H1 (cell line): Measurements from ENCODE around the gene MICALL2. TPM values are rescaled to one million over a fixed set of nuclear protein-coding genes. Genes with fewer than 3 reads are reported as not detected.

Source experiments
- CTCF ChIA-PET: fragments of 300-600 bp; sonication (Branson Sonifier 250); formaldehyde crosslinking; loops from one replicate; lab custom pipeline; 2021; ENCODE audit not compliant: partially characterized antibody; lab: Charles Lee
- POLR2A ChIA-PET: fragments of 300-600 bp; sonication (Branson Sonifier 250); formaldehyde crosslinking; loops from one replicate; lab custom pipeline; 2021; ENCODE audit warnings: inconsistent platforms; ENCODE audit not compliant: partially characterized antibody; lab: Charles Lee
- DNase-seq, 2 experiments: peaks; one replicate each; pipeline versions ENCODE4 v3.0.0 to v3.0.0-alpha.2; 2010 to 2022; ENCODE audit warnings: low spot score in 2 of 2, low read depth in 1 of 2, mixed read lengths in 1 of 2
- FAIRE-seq: peaks from 2 replicates; lab custom pipeline; 2011; peaks lifted over from hg19 to GRCh38; lab: Jason Lieb, UNC
- H2AFZ ChIP-seq: 2 replicates; pipeline ENCODE4 v1.8.1; 2012; ENCODE audit warnings: low read length, inconsistent platforms
- H2AK5ac ChIP-seq: 2 replicates; pipeline ENCODE4 v1.6.1; 2013; ENCODE audit warnings: low read depth, low read length
- H2BK120ac ChIP-seq: replicated peaks from 2 replicates; pipeline ENCODE3; 2013; ENCODE audit warnings: low read depth, low read length, inconsistent platforms
- H2BK12ac ChIP-seq: 2 replicates; pipeline ENCODE4 v1.6.1; 2013; ENCODE audit warnings: low read depth, low read length
- H2BK15ac ChIP-seq: 2 replicates; pipeline ENCODE4 v1.6.1; 2013; ENCODE audit warnings: low read length
- H2BK20ac ChIP-seq: 2 replicates; pipeline ENCODE4 v1.6.1; 2013; ENCODE audit warnings: low read length
- H2BK5ac ChIP-seq: 2 replicates; pipeline ENCODE4 v1.6.1; 2013; ENCODE audit warnings: low read depth, low read length
- H3K14ac ChIP-seq: 2 replicates; pipeline ENCODE4 v1.6.1; 2013; ENCODE audit warnings: inconsistent platforms; ENCODE audit not compliant: insufficient read length
- H3K18ac ChIP-seq: 2 replicates; pipeline ENCODE4 v1.6.1; 2013; ENCODE audit warnings: low read length; ENCODE audit errors: extremely low read depth
- H3K23ac ChIP-seq: 2 replicates; pipeline ENCODE4 v1.6.1; 2013; ENCODE audit warnings: inconsistent platforms; ENCODE audit not compliant: insufficient read length
- H3K23me2 ChIP-seq: 2 replicates; pipeline ENCODE4 v1.6.1; 2013; ENCODE audit warnings: low read depth, low read length
- H3K27ac ChIP-seq: 2 replicates; pipeline ENCODE4 v1.6.1; 2011; ENCODE audit warnings: low read depth, low read length, inconsistent platforms
- H3K27me3 ChIP-seq, 4 experiments: replicated peaks in 1 of 4; 1 replicate in 1 of 4; 2 replicates in 3 of 4; pipeline versions ENCODE4 v1.6.1 to v1.8.1; 2011 to 2013; ENCODE audit warnings: low read length in 3 of 4, mild to moderate bottlenecking in 3 of 4, inconsistent platforms in 2 of 4, mixed read lengths in 2 of 4, moderate library complexity in 1 of 4; ENCODE audit not compliant: control insufficient read depth in 3 of 4, insufficient read depth in 3 of 4; ENCODE audit errors: extremely low read depth in 1 of 4
- H3K36me3 ChIP-seq, 4 experiments: 2 replicates each; pipeline versions ENCODE4 v1.6.1 to v1.8.1; 2011 to 2013; ENCODE audit warnings: mild to moderate bottlenecking in 4 of 4, low read length in 3 of 4, moderate library complexity in 2 of 4, control low read depth in 1 of 4, inconsistent platforms in 1 of 4; ENCODE audit not compliant: insufficient read depth in 4 of 4, control insufficient read depth in 2 of 4
- H3K4ac ChIP-seq: replicated peaks from 2 replicates; pipeline ENCODE3; 2013; ENCODE audit warnings: low read length, low read depth, mixed read lengths, inconsistent platforms; ENCODE audit not compliant: insufficient read length
- H3K4me1 ChIP-seq, 4 experiments: replicated peaks in 1 of 4; 1 replicate in 1 of 4; 2 replicates in 3 of 4; pipeline versions ENCODE4 v1.6.1 to v1.8.1; 2011 to 2013; ENCODE audit warnings: low read length in 3 of 4, inconsistent platforms in 2 of 4, mixed read lengths in 1 of 4; ENCODE audit not compliant: insufficient read depth in 4 of 4, control insufficient read depth in 3 of 4
- H3K4me2 ChIP-seq, 2 experiments: 2 replicates each; pipeline versions ENCODE4 v1.6.1 to v1.8.1; 2011 to 2013; ENCODE audit warnings: low read depth in 2 of 2, low read length in 2 of 2, control low read depth in 1 of 2, inconsistent platforms in 1 of 2, mild to moderate bottlenecking in 1 of 2; ENCODE audit not compliant: insufficient read depth in 1 of 2
- H3K4me3 ChIP-seq, 4 experiments: fragments of 200-600, 300-600 bp in 1 of 4; sonication (generic), shearing (Covaris generic), sonication (Bioruptor Twin) in 1 of 4; 2 replicates each; pipeline versions ENCODE4 v1.5.1 to v1.8.1; 2011 to 2016; ENCODE audit warnings: low read length in 4 of 4, low read depth in 3 of 4, control low read depth in 2 of 4, inconsistent platforms in 2 of 4, mild to moderate bottlenecking in 2 of 4, mixed read lengths in 1 of 4, moderate library complexity in 1 of 4; ENCODE audit not compliant: insufficient read depth in 2 of 4; ENCODE audit errors: extremely low read depth in 1 of 4
- H3K56ac ChIP-seq: replicated peaks from 2 replicates; pipeline ENCODE3; 2013; ENCODE audit warnings: low read depth, mild to moderate bottlenecking, mixed read lengths, low read length, inconsistent platforms; ENCODE audit not compliant: insufficient read length
- H3K79me1 ChIP-seq: 2 replicates; pipeline ENCODE4 v1.6.1; 2013; ENCODE audit warnings: low read depth, low read length, control low read depth
- H3K79me2 ChIP-seq, 2 experiments: 2 replicates each; pipeline versions ENCODE4 v1.6.1 to v1.8.1; 2012 to 2013; ENCODE audit warnings: low read length in 2 of 2, mild to moderate bottlenecking in 2 of 2, inconsistent platforms in 1 of 2; ENCODE audit not compliant: insufficient read depth in 2 of 2, control insufficient read depth in 1 of 2
- H3K9ac ChIP-seq, 4 experiments: replicated peaks in 1 of 4; 1 replicate in 1 of 4; 2 replicates in 3 of 4; pipeline versions ENCODE4 v1.6.1 to v1.8.1; 2011 to 2013; ENCODE audit warnings: low read depth in 3 of 4, low read length in 3 of 4, control low read depth in 2 of 4, mild to moderate bottlenecking in 2 of 4, moderate library complexity in 2 of 4, inconsistent platforms in 1 of 4; ENCODE audit errors: extremely low read depth in 1 of 4
- H3K9me3 ChIP-seq, 2 experiments: 2 replicates each; pipeline versions ENCODE4 v1.6.1 to v1.8.1; 2012 to 2013; ENCODE audit warnings: mild to moderate bottlenecking in 2 of 2, moderate library complexity in 2 of 2, control low read depth in 1 of 2, inconsistent platforms in 1 of 2, low read depth in 1 of 2, low read length in 1 of 2, mixed read lengths in 1 of 2; ENCODE audit not compliant: insufficient read depth in 2 of 2
- H4K20me1 ChIP-seq, 2 experiments: replicated peaks in 1 of 2; 2 replicates each; pipeline versions ENCODE3 to v1.8.1; 2011 to 2013; ENCODE audit warnings: inconsistent platforms in 2 of 2, low read length in 2 of 2, mild to moderate bottlenecking in 1 of 2; ENCODE audit not compliant: insufficient read depth in 2 of 2, control insufficient read depth in 1 of 2
- H4K5ac ChIP-seq: 2 replicates; pipeline ENCODE4 v1.6.1; 2013; ENCODE audit warnings: low read length, low read depth, mixed read lengths, inconsistent platforms; ENCODE audit not compliant: insufficient read length
- H4K8ac ChIP-seq: 2 replicates; pipeline ENCODE4 v1.8.0; 2013; ENCODE audit warnings: mild to moderate bottlenecking, moderate library complexity, low read length, inconsistent platforms; ENCODE audit not compliant: insufficient read depth; ENCODE audit errors: extremely low read depth
- H4K91ac ChIP-seq: replicated peaks from 2 replicates; pipeline ENCODE3; 2013; ENCODE audit warnings: low read length, mixed read lengths, inconsistent platforms; ENCODE audit not compliant: insufficient read length
- JUN ChIP-seq: IDR thresholded peaks from 2 replicates; pipeline ENCODE4 v1.6.1; 2011; ENCODE audit warnings: low read depth, mild to moderate bottlenecking, improper control_type of control experiment, low read length
- JUND ChIP-seq: IDR thresholded peaks from 2 replicates; pipeline ENCODE4 v1.6.1; 2011; ENCODE audit warnings: mild to moderate bottlenecking, improper control_type of control experiment, low read length
- SIN3A ChIP-seq, 2 experiments: IDR thresholded peaks in 1 of 2; conservative IDR thresholded peaks in 1 of 2; 2 replicates each; pipeline ENCODE4 v1.6.1; 2011 to 2012; ENCODE audit warnings: low read length in 2 of 2, improper control_type of control experiment in 1 of 2, low read depth in 1 of 2, mild to moderate bottlenecking in 1 of 2
- TEAD4 ChIP-seq: IDR thresholded peaks from 2 replicates; pipeline ENCODE4 v1.6.1; 2012; ENCODE audit warnings: low read depth, low read length, inconsistent platforms, mixed read lengths
- WGBS, 2 experiments: shearing (Covaris generic) in 1 of 2; methylation state at CpG; one replicate each; pipeline versions ENCODE4 v1.1.6 to v1.1.7; 2013 to 2015; ENCODE audit warnings: low lambda C conversion rate in 2 of 2, mixed read lengths in 2 of 2, inconsistent platforms in 1 of 2, low coverage in 1 of 2, missing lambda C conversion rate in 1 of 2; ENCODE audit not compliant: insufficient replicate concordance in 2 of 2, insufficient coverage in 1 of 2, insufficient read length in 1 of 2; ENCODE audit errors: extremely low coverage in 1 of 2, missing lambda C conversion rate in 1 of 2; 5-methylcytosine and 5-hydroxymethylcytosine counted together
- polyA plus RNA-seq, 7 experiments: library from polyadenylated mRNA; depleted of rRNA in 3 of 7; stranded (reverse) in 5 of 7; unstranded in 2 of 7; fragments of >200 nt in 5 of 7; fragments of 200-250 nt in 2 of 7; gene quantifications; 1 replicate in 5 of 7; 2 replicates in 1 of 7; 4 replicates in 1 of 7; pipeline versions ENCODE4 v1.2.1 to v1.2.3, GENCODE V29; 2011 to 2013; ENCODE audit warnings: missing spikeins in 2 of 7, mixed read lengths in 2 of 7
- total RNA-seq: library from RNA; stranded (reverse); fragmentation: NEBNext Ultra II Directional; extraction: Animal tissue kit (Norgen Biotek cat#: 25700); gene quantifications from 2 replicates; pipeline ENCODE4 v1.2.1, GENCODE V29; 2021

MICALL2 gene
- total and polyA plus RNA-seq, 2 of the 8 experiments (the other 6 are each of a cell fraction or from before 2014, with no cell fraction given): 5.3 to 8.5 TPM

DNA sequence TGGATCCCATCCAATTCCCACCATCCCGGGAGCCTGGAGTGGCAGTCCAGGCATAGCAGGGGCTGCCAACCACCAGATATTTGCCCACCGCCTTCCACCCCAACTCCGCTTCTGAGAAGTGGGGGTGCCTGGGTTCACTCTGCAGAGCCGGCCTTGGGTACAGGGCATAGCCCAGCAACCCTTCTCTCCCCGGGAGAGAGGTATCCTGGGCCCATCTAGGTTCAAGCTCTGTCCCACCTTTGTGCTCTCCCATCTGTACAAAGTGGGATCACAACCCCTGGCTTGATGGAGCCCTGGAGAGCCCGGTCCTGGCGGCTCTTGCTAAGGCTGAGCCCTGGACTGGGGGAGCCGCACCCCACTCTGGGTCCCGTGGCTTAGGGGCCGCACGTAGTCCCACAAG, 12.2 kb downstream of the MICALL2 start:
- Histone ChIP-seq H4K20me1 (peaks cover 0 to 1% of the 10 kb centered on the region in 2 experiments), H4K5ac (no peak overlapping the region), H3K79me1 (no peaks in the 10 kb centered on the region), H3K18ac (no peak overlapping the region), H2AFZ (no peak overlapping the region), H2BK20ac (no peak overlapping the region), H2BK15ac (no peak overlapping the region), H2BK120ac (no peak overlapping the region), H2BK12ac (no peak overlapping the region), H4K8ac (no peak overlapping the region), H3K27ac (no peak overlapping the region), H3K79me2 (no peaks in the 10 kb centered on the region), H3K4me1 (no peaks in the 10 kb centered on the region; a peak in 1 of 7 replicates), H3K9me3 (no peaks in the 10 kb centered on the region), H3K27me3 (no peaks in the 10 kb centered on the region), H4K91ac (no peak overlapping the region), H2AK5ac (no peak overlapping the region), H3K14ac (no peak overlapping the region), H3K56ac (no peak overlapping the region), H3K4me2 (no peak overlapping the region), H3K4me3 (no peak overlapping the region), H3K36me3 (no peaks in the 10 kb centered on the region), H3K9ac (no peak overlapping the region), H3K4ac (no peak overlapping the region), H3K23ac (no peak overlapping the region), H2BK5ac (no peak overlapping the region), H3K23me2 (no peaks in the 10 kb centered on the region)
- ChIA-PET CTCF (interaction anchor here (1.5 to 4.9 kb wide), 4 partner anchors 11 to 27 kb away, joined by 3 to 24 read pairs (median 6); no protein-coding TSS in a partner anchor), POLR2A (no interaction called here)
- FAIRE-seq (no peak), DNase-seq (no peak)
- TF ChIP-seq JUN (no peak), TEAD4 (no peak), JUND (no peak), SIN3A (conservative IDR thresholded peaks at IDR 0.05 in 1 of 2, IDR thresholded peaks at IDR 0.05 in 1 of 2; ENCODE audit: low read depth in 1 of 2, low read length in 2 of 2) (no peak)
- WGBS, 2 experiments: 90% methylated on average over 11 of the region's 11 CpGs; no CpG with 5 or more reads in 1 of the 2 experiments
